Testis (tissue), 2 donors: ENCODE measurements around the gene GAB4.

Experiments
- CTCF ChIP-seq, 3 experiments: fragments of 450-650 bp in 2 of 3; fragments of 200-600 bp in 1 of 3; sonication (generic) in 1 of 3; IDR thresholded peaks; one replicate each; pipeline ENCODE4 v1.5.1; 2016 to 2019; ENCODE audit warnings: antibody characterized with exemption in 3 of 3, mild to moderate bottlenecking in 2 of 3, moderate library complexity in 1 of 3
- POLR2A ChIP-seq: fragments of 450-650 bp; IDR thresholded peaks from one replicate; pipeline ENCODE4 v1.6.1; 2017; ENCODE audit warnings: antibody characterized with exemption, mild to moderate bottlenecking, moderate library complexity

- TF ChIP-seq CTCF (IDR thresholded peaks at IDR 0.05) (no peak), POLR2A (no peak)
These were observed 52.9 kb downstream of the GAB4 start for GRCh38 chr22:16955081-16955480.
